Stimulated activated CD8-positive, alpha-beta memory T cell treated with anti-CD3 and anti-CD28 coated beads, Interleukin-4, amount 100 ng/mL, for 1 hour (primary cell): ENCODE data around the gene FRMD7.

Experiments used
- DNase-seq, 2 donors: peaks; one replicate each; pipeline ENCODE4 v3.0.0-alpha.2; 2020; ENCODE audit warnings: low read depth in 2 of 2, low spot score in 1 of 2

The FRMD7 gene

DNA sequence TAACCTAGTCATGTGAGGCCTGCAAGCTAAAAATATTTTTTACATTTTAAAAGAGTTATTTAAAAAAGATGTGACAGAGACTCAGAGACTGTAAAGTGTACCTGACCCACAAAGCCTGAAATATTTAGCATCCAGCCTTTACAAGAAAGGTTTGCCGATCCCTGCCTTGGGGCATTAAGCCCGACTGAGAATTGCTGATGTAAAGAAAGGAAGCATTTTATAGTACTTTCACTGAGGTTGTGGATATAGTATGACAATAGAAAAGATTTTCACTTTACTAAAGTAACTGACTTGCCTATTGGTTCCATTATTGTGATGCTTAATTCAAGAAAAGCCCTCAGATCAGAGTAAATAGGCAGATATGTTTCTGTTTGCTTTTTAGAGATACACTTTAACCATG is 87.8 kb downstream of the FRMD7 start:
- no peak for DNase-seq

DNA sequence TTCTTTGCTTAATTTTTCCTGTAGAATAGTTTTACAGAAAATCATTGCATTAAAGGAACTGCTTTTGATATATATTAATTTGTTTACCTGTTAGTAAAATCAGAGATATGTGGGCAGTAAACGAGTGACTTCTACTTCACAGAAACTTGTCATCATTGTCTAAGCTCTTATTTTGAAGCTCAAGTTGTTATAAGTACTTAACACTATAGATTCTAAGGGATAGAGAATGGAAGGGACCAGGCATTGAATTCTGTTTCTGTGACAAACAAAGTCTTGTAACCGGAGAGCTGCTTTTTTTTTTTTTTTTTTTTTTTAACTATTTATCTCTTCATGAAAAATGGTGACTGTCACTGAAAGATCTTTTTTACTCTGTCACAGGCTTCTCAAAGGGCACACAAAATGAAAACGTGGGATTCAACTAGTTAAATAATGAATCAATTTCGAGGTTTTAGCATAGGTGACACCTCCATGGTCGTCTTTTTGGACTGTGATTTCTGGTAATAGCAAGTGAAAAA is 90.3 kb downstream of the FRMD7 start:
- no peak for DNase-seq

DNA sequence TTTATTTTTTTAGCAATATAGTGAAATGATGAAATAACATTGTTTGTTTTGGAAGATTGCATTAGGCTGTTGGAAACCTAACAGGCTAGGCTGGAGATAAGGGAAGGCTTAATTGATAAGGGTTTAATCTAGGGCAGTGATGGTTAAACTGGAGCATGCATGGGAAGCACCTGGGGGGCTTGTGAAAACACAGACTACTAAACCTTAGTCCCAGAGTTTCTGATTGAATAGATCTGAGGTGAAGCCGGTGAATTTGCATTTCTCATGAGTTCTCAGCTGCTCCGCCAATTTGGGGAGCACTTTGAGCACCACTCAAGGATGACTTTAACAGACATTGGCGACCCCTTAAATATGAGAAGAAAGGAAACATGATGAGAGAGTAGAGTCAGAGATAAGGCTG is 93.2 kb downstream of the FRMD7 start:
- DNase-seq = no peak

DNA sequence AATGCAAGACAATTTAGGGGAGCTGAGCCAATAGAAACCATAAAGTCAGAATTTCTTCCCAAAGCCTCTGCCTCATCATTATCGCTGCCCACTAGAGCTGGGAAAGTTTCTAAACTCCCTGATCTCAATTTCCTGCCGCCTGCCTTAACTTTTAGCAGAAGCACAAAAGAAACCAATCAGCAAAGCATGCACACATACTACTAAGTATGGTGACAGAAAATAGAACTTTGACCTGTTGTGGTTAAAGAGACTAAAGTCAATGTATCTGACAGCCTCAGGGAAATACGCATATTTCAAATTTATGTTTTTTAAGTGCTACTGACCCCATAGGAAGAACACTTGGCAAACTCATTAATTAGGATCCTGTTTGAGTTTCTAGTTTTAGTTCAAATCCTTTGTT is 94.7 kb downstream of the FRMD7 start:
- no peak for DNase-seq

DNA sequence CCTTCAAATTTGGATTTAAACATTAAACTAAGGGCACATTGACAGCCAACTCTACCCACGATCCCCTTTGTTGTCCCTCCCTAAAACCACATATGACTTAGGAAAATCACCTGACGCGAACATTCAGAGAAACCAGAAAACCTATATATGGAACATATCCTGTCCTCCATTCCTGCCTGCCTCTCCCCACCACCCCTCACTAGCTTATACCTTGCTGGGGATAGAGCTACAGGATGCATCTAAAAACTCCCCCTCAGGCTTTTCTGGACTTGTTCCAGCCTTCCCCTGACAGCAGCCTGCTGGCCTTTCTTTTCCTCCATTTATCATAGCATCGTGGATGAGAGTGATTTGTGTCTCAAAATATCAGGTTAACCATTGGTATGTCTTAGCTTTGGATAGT is 96.0 kb downstream of the FRMD7 start:
- DNase-seq = no peak

DNA sequence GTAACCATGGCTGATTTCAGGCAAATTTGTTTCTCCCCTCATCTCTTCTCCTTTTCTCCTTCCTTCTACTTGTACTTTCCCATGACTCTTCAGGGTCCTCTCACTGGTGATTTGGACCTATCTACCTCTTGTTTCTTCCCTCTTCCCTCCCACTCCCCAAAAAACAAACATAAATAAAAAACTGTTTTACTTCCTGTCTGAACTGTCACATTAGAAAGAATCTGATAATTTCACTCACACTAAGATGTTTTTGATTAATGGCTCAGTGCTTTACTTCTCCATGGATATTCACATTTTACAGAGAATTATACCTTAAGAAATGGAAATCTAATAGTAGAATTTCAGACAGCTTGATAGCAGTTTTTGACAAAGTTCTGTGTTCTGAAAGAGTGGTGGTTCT is 97.6 kb downstream of the FRMD7 start:
- DNase-seq = no peak
